Karpas-422 (cell line): Measurements from ENCODE around the gene TSGA10. TPM values are rescaled to one million over a fixed set of nuclear protein-coding genes. Genes with fewer than 3 reads are reported as not detected.
"Not testable (repeated sequence)": the region's sequence is repeated elsewhere in the genome, so short reads cannot be mapped to it uniquely, and the experiment has no call there.

Experiments used
- DNase-seq: peaks from one replicate; pipeline ENCODE4 v3.0.0-alpha.2; 2015
- H2AFZ ChIP-seq: fragments of 200-600 bp; sonication (generic); 2 replicates; pipeline ENCODE4 v1.6.1; 2014; ENCODE audit warnings: antibody characterized with exemption, low read length, mixed read lengths
- H3K27ac ChIP-seq: fragments of 200-600 bp; sonication (generic); 2 replicates; pipeline ENCODE4 v1.5.1; 2014; ENCODE audit warnings: mild to moderate bottlenecking, low read length, moderate library complexity
- H3K27me3 ChIP-seq: fragments of 200-600 bp; sonication (generic); 2 replicates; pipeline ENCODE4 v1.6.1; 2014; ENCODE audit warnings: low read length, mixed read lengths
- H3K36me3 ChIP-seq: fragments of 200-600 bp; sonication (generic); 2 replicates; pipeline ENCODE4 v1.6.1; 2014; ENCODE audit warnings: low read length, mixed read lengths; ENCODE audit not compliant: insufficient read depth
- H3K4me1 ChIP-seq: fragments of 200-600 bp; sonication (generic); 2 replicates; pipeline ENCODE4 v1.6.1; 2014; ENCODE audit warnings: mild to moderate bottlenecking, low read length, mixed read lengths
- H3K4me2 ChIP-seq: fragments of 200-600 bp; sonication (generic); 2 replicates; pipeline ENCODE4 v1.6.1; 2014; ENCODE audit warnings: low read length, low read depth, mild to moderate bottlenecking; ENCODE audit not compliant: poor library complexity, severe bottlenecking
- H3K4me3 ChIP-seq: fragments of 200-600 bp; sonication (generic); 2 replicates; pipeline ENCODE4 v1.5.1; 2014; ENCODE audit warnings: mild to moderate bottlenecking, antibody characterized with exemption, low read length, mixed read lengths
- H3K79me2 ChIP-seq: fragments of 200-600 bp; sonication (generic); 2 replicates; pipeline ENCODE4 v1.6.1; 2014; ENCODE audit warnings: mild to moderate bottlenecking, low read length, mixed read lengths
- H3K9ac ChIP-seq: fragments of 200-600 bp; sonication (generic); 2 replicates; pipeline ENCODE4 v1.6.0; 2014; ENCODE audit warnings: low read length
- H3K9me2 ChIP-seq: fragments of 200-600 bp; sonication (generic), shearing (Covaris generic); replicated peaks from 2 replicates; pipeline ENCODE4 v1.6.0; 2014; ENCODE audit warnings: mild to moderate bottlenecking, low read length, moderate library complexity; ENCODE audit not compliant: insufficient read depth
- H3K9me3 ChIP-seq: fragments of 300-700, 200-600 bp; sonication (generic); 2 replicates; pipeline ENCODE4 v1.6.1; 2014; ENCODE audit warnings: low read length, mixed read lengths
- H4K20me1 ChIP-seq: fragments of 200-600 bp; sonication (generic); 2 replicates; pipeline ENCODE4 v1.6.1; 2014; ENCODE audit warnings: mild to moderate bottlenecking, antibody characterized with exemption, low read length, low read depth; ENCODE audit not compliant: insufficient read depth
- total RNA-seq: library from RNA; depleted of rRNA; stranded (reverse); fragments of >200 nt; shearing (Covaris generic); gene quantifications from 2 replicates; pipeline ENCODE4 v1.2.3, GENCODE V29; 2014; ENCODE audit warnings: low replicate concordance

Gene TSGA10
- total RNA-seq, 1 experiment from 2014 or later = 9.9 TPM

DNA sequence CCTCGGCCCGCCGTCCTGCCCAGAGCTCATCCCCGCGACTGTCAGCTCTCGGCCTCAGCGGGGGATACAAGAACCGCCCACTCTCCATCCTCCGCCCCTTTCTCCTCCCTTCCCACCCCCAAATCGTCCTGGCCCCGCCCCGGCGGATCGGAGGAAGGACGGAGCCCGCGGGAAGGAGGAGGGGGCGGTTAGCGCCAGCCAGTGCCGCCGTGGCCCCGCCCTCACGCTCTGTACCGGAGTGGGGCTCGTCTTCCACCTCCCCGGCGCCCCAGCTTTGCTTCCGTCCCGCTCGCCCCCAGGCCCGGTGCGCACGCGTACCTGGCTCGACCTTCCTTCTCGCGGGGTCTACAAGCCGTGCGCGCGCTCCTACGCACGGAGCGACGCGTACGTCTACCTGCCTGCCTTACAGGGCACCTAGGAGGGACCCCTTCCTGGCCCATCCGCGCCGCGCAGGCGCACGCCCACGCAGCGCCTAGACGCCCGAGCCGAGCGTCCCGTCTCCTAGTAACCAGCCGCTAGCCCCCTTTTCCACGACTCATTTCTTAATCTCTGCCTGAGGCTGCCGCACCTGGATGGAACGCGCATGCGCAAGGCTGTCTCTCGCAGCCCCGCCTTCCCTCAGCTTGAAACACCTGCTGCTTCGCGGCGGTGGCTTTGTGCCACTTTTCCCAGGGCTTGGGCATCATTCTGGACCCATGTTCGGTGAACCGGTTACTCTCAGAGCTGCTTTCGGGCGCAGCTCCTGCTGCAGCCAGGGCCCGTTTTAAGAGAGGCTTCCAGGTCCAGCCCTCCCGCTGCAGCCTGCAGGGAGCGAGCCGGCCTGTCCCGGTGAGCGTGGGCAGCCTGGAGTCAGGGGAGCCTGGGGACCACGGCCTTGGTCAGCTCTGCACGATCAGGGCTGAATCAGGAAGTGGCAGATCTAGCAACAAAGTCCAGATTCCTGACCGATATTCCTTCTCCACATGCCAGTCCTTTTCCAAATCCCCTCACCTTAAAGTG is 13.3 kb downstream of the TSGA10 start, which contains the start of gene C2orf15:
TSS of gene C2orf15 (plus strand) at position 598 of the 999 bp plus-strand sequence. CDS start 8,852 bp downstream, outside the sequence.
- peak within 1 kb of the TSS; percentile 76 for H3K4me3 ChIP-seq
- peak; percentile 97 for DNase-seq
- no peaks in the 10 kb centered on the region for H4K20me1 ChIP-seq
- peak within 1 kb of the TSS; percentile 74 for H3K9ac ChIP-seq
- H3K9me3 ChIP-seq = no peaks in the 10 kb centered on the region
- peaks cover 29% of the 10 kb centered on the region for H3K4me1 ChIP-seq
- H3K27me3 ChIP-seq = no peaks in the 10 kb centered on the region
- H3K36me3 ChIP-seq = no peaks in the 10 kb centered on the region
- no peaks in the 10 kb centered on the region for H3K9me2 ChIP-seq
- no peaks in the 10 kb centered on the region for H3K79me2 ChIP-seq
- 0 out of 2 replicates have a peak within 1 kb of the TSS, but pooled peaks have one; percentile 25 for H3K27ac ChIP-seq
- H2AFZ ChIP-seq = peak within 1 kb of the TSS; percentile 90
- peak within 1 kb of the TSS; percentile 94 for H3K4me2 ChIP-seq

DNA sequence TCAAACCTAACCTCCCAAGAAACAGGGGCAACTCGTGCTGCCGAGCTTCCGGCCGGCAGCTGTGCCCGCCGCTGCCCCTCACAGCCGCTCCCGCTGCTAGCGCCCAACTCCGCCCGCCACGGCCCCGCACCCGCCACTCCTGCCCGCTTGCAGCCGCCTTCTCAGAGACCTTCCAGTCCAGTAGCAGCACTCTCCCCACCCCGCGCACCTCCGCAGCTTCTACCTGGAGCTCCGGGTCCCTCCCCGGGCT is 14.0 kb downstream of the TSGA10 start:
- Histone ChIP-seq H3K9me2 (no peaks in the 10 kb centered on the region), H3K4me3 (peak overlapping the region; percentile 76), H3K9me3 (no peaks in the 10 kb centered on the region), H3K4me2 (peak overlapping the region; percentile 94), H3K27me3 (no peaks in the 10 kb centered on the region), H4K20me1 (no peaks in the 10 kb centered on the region), H3K27ac (no peak overlapping the region), H3K4me1 (peaks cover 29% of the 10 kb centered on the region), H3K9ac (peak overlapping the region; percentile 74), H3K36me3 (no peaks in the 10 kb centered on the region), H3K79me2 (no peaks in the 10 kb centered on the region), H2AFZ (peak overlapping the region; percentile 90)
- DNase-seq = no peak

DNA sequence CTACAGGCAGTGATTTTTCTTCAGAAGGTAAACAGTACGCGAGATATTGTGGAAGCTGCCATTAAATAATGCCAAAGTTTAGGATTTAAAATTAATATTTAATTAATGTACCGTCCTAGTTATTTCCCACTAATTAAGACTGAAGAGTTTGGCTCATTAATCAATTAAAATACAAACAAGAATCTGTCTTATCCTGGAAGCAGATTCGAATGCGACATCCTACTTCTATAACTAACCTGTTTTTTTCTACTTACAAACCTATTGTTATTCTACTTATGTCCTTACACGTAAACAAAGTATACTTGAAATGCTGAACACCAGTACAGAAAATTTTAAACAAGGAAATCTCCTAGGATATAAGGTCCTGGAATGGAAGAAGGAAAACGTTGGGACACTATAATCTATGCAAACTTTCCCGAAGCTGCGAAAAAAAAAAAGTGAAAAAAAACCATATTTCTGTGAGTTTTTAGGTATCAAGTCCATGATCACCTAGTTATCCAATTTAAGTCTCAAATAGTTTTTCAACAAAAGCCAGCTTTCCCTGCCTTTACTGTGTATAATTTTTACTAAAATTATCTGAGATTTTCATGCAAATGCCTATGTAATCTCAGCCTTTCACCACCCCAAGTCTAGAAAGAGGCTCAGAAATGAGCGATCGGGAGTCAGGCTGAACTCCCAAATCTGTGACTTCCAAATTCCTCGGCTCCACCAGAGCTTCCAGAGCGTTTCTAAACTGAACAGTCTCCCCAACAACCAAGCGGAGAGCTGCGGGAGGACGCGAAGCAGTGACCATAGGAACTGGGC is 14.5 kb downstream of the TSGA10 start:
- Histone ChIP-seq H3K27ac (no peak overlapping the region), H3K9me3 (no peaks in the 10 kb centered on the region), H3K36me3 (no peaks in the 10 kb centered on the region), H2AFZ (peak overlapping the region; percentile 90), H3K9ac (peak overlapping the region; percentile 74), H3K9me2 (no peaks in the 10 kb centered on the region), H3K4me3 (peak overlapping the region; percentile 76), H4K20me1 (no peaks in the 10 kb centered on the region), H3K4me2 (peak overlapping the region; percentile 94), H3K79me2 (no peaks in the 10 kb centered on the region), H3K4me1 (peaks cover 29% of the 10 kb centered on the region), H3K27me3 (no peaks in the 10 kb centered on the region)
- DNase-seq = no peak

DNA sequence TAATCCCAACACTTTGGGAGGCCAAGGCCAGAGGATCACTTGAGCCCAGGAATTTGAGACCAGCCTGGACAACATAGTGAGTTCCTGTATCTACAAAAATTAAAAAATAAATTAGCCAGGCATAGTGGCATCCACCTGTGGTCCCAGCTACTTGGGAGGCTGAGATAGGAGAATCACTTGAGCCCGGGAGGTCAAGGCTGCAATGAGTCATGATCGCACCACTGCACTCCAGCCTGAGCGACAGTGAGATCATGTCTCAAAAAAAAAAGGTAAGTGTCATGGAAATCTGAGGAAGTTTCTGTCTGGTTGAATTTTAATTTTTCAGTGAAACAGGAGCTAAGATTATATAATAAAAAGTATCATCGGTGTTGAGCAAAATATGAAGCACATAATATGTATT is 15.7 kb downstream of the TSGA10 start:
- Histone ChIP-seq H3K4me3 (no peak overlapping the region), H3K9me2 (no peaks in the 10 kb centered on the region), H4K20me1 (no peaks in the 10 kb centered on the region), H3K36me3 (no peaks in the 10 kb centered on the region), H3K79me2 (no peaks in the 10 kb centered on the region), H3K27ac (no peak overlapping the region), H3K9ac (no peak overlapping the region), H3K27me3 (no peaks in the 10 kb centered on the region), H3K4me2 (no peak overlapping the region), H2AFZ (no peak overlapping the region), H3K9me3 (no peaks in the 10 kb centered on the region), H3K4me1 (peaks cover 20% of the 10 kb centered on the region)
- no peak for DNase-seq

GRCh38 chr2:99135044-99135556 is 19.6 kb downstream of the TSGA10 start:
- not testable (repeated sequence) for H3K4me3 ChIP-seq, H2AFZ ChIP-seq, H4K20me1 ChIP-seq, H3K79me2 ChIP-seq, H3K27ac ChIP-seq, H3K9me2 ChIP-seq, DNase-seq, H3K9me3 ChIP-seq, H3K9ac ChIP-seq, H3K4me1 ChIP-seq, H3K36me3 ChIP-seq, H3K4me2 ChIP-seq, H3K27me3 ChIP-seq

DNA sequence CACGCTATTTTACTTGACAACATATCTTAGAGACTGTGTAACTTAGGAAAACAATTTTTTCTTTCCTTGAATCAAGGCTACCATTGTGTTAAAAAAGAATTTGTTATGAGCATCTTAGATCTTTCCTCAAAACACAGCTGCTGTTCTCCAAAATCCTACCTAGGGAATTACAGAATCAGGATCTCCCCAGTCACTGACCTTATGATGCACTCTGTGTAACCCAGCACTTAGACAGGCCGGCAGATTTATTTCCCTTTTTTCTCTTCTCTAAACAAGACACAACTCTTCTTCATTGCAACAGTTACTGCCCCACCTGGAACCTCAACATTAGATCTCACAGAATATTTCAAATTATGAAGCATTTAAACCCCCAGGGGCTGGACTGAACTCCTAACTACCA is 26.8 kb downstream of the TSGA10 start:
- Histone ChIP-seq H3K9me2 (no peaks in the 10 kb centered on the region), H3K79me2 (no peaks in the 10 kb centered on the region), H3K4me2 (no peak overlapping the region), H3K36me3 (no peaks in the 10 kb centered on the region), H3K9ac (no peak overlapping the region), H3K4me3 (no peak overlapping the region), H3K27ac (no peak overlapping the region), H3K4me1 (peaks cover 10% of the 10 kb centered on the region), H4K20me1 (no peaks in the 10 kb centered on the region), H3K9me3 (no peaks in the 10 kb centered on the region; the same call in 1 of the 2 replicates), H3K27me3 (no peaks in the 10 kb centered on the region), H2AFZ (no peak overlapping the region)
- DNase-seq = no peak

GRCh38 chr2:99112617-99113016 is 42.1 kb downstream of the TSGA10 start:
- H4K20me1 ChIP-seq = no peaks in the 10 kb centered on the region
- no peak for DNase-seq
- H3K9me2 ChIP-seq = no peaks in the 10 kb centered on the region
- H3K9me3 ChIP-seq = no peaks in the 10 kb centered on the region
- H3K4me1 ChIP-seq = peaks cover 21% of the 10 kb centered on the region
- H3K4me2 ChIP-seq = no peak overlapping the region
- no peak overlapping the region for H3K4me3 ChIP-seq
- H3K79me2 ChIP-seq = no peaks in the 10 kb centered on the region
- H3K27ac ChIP-seq = no peak overlapping the region
- no peaks in the 10 kb centered on the region for H3K36me3 ChIP-seq
- no peak overlapping the region for H2AFZ ChIP-seq
- no peak overlapping the region for H3K9ac ChIP-seq
- H3K27me3 ChIP-seq = no peaks in the 10 kb centered on the region

GRCh38 chr2:99111945-99112344 is 42.8 kb downstream of the TSGA10 start:
- Histone ChIP-seq H3K4me2 (no peak overlapping the region), H3K79me2 (no peaks in the 10 kb centered on the region), H3K4me1 (peaks cover 27% of the 10 kb centered on the region), H3K27me3 (no peaks in the 10 kb centered on the region), H4K20me1 (no peaks in the 10 kb centered on the region), H3K36me3 (no peaks in the 10 kb centered on the region), H3K4me3 (no peak overlapping the region), H3K27ac (no peak overlapping the region), H3K9me3 (no peaks in the 10 kb centered on the region), H3K9ac (no peak overlapping the region), H3K9me2 (no peaks in the 10 kb centered on the region), H2AFZ (no peak overlapping the region)
- no peak for DNase-seq
